GM06990 (cell line): Measurements from ENCODE around the gene RERE.

Source experiments
- DNase-seq: peaks from one replicate; pipeline ENCODE4 v3.0.0-alpha.2; 2011; ENCODE audit not compliant: insufficient read length; ENCODE audit errors: extremely low read depth
- H3K27me3 ChIP-seq: replicated peaks from 2 replicates; pipeline ENCODE4 v1.6.0; 2011; ENCODE audit warnings: low read length; ENCODE audit not compliant: control insufficient read depth, insufficient read depth
- H3K36me3 ChIP-seq: 2 replicates; pipeline ENCODE4 v1.5.1; 2011; ENCODE audit warnings: low read length; ENCODE audit not compliant: control insufficient read depth, insufficient read depth
- H3K4me3 ChIP-seq: replicated peaks from 2 replicates; pipeline ENCODE4 v1.5.1; 2011; ENCODE audit warnings: low read depth, mild to moderate bottlenecking, control low read depth, low read length
- TF ChIP-seq, protein P1 (sequence below): IDR thresholded peaks from 2 replicates; pipeline ENCODE4 v1.5.1; 2011; ENCODE audit warnings: low read length, control low read depth, mild to moderate bottlenecking, inconsistent platforms; ENCODE audit not compliant: insufficient read depth, poor library complexity, severe bottlenecking

Gene RERE

DNA sequence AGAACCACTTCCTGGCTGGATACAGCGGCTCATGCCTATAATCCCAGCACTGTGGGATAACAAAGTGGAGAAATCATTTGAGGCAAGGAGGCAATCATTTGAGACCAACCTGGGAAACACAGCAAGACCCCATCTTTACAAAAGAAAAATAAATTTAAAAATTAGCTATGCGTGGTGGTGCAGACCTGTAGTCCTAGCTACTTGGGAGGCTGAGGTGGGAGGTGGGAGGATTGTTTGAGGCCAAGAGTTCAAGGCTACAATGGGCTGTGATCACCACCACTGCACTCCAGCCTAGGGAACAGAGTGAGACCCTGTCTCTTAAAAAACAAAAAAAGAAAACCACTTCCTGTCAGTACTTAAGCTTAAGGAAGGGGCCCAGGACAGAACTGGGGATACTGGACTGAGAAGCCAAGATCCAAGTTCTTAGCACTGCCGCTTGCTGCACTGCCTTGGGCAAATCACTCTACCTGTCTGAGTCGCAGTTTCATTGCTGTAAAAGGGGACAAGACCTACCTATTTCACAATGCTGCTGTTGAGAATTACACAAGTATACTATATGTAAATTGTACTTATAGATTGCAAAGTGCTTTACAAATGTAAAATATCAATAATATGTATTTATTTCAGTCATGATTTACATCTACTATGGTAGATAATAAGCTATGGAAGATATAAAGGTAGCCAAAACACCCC is 154.9 kb downstream of the RERE start:
- no peak overlapping the region for H3K4me3 ChIP-seq
- no peak for DNase-seq
- H3K27me3 ChIP-seq: no peaks in the 10 kb centered on the region
- TF ChIP-seq, protein P1, sequence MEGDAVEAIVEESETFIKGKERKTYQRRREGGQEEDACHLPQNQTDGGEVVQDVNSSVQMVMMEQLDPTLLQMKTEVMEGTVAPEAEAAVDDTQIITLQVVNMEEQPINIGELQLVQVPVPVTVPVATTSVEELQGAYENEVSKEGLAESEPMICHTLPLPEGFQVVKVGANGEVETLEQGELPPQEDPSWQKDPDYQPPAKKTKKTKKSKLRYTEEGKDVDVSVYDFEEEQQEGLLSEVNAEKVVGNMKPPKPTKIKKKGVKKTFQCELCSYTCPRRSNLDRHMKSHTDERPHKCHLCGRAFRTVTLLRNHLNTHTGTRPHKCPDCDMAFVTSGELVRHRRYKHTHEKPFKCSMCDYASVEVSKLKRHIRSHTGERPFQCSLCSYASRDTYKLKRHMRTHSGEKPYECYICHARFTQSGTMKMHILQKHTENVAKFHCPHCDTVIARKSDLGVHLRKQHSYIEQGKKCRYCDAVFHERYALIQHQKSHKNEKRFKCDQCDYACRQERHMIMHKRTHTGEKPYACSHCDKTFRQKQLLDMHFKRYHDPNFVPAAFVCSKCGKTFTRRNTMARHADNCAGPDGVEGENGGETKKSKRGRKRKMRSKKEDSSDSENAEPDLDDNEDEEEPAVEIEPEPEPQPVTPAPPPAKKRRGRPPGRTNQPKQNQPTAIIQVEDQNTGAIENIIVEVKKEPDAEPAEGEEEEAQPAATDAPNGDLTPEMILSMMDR: no peak
- H3K36me3 ChIP-seq: no peaks in the 10 kb centered on the region

DNA sequence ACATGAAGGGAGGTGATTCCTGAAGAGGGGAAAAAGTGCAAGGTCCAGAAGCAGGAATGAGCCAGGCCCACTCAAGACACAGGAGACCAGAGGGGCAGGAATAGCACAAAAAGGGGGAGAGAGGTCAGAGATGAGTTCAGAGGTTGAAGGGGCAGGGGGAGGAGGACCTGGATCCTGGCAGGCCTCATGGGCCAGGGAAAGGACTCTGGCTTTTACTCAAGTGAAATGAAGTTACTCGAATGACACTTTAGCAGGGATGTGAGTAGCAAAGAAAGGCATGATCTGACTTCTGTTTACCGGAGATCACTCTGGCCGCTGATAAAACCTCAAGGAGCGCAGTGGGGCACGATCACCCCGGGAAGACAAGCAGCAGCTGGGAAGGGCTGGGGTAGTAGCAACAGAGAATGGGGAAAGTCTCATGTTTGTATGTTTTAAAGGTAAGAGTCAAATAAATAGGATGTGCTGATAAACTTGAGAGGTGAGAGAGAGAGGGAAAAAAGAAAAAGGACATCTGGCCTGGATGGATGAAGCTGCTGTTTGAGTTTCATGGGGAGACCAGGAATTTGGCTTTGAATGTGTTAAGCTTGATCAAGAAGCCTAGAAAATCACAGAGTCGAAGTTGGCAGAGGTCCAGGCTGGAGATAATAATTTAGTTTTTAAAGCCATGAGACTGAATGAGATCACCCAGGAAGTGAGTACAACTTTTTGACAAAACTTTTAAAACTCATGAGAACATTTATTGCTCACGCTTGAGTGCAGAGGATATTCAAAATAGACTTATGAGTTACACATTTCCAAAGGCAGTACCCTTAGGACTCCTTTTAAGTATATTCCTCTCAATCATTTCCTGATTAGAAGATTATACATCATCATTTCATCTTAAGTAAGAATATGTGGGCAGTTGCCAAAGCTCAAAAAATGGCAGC is 156.0 kb downstream of the RERE start:
- peak; percentile 67 for DNase-seq
- no peaks in the 10 kb centered on the region for H3K36me3 ChIP-seq
- H3K27me3 ChIP-seq: no peaks in the 10 kb centered on the region
- no peak overlapping the region for H3K4me3 ChIP-seq
- TF ChIP-seq, protein P1: no peak

DNA sequence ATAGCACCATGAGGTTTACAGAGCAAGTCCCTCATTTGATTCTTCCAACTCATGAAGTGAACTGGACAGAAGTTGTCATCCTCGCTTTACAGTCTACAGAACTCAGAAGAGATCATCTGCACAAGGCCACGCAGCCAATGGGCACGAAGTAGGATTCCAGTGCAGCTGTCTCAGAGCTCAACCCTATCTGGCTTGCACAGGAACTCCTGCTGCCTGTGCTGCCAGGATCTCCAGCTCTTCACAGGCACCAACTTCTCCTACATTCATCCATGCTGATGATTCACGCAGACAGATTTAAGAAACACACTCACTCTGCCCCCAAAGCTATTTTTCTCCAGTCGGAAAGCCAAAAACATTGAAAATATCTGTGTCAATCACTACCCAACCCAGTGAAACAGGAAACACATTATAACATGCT is 157.0 kb downstream of the RERE start:
- no peaks in the 10 kb centered on the region for H3K27me3 ChIP-seq
- H3K4me3 ChIP-seq: no peak overlapping the region
- H3K36me3 ChIP-seq: no peaks in the 10 kb centered on the region
- no peak for DNase-seq
- TF ChIP-seq, protein P1: no peak

DNA sequence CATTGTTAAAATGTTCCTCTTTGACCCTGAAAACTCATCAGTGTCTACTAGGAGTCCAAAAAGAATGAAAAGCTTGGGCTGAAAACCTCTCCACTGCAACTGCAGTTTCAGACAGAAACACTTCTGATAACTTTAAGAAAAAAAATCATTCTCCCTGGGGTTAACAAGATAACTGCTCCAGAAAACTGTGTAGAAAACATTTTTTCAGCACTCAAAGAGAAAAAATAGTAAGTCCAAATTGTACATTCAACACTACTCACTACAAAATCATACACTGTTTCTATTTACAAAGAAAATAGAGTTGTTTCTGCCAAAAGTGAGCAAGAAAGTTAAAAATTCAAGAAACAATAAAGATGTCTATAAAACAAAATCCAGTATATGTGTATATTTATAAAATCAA is 157.8 kb downstream of the RERE start:
- TF ChIP-seq, protein P1: no peak
- no peak for DNase-seq
- no peaks in the 10 kb centered on the region for H3K27me3 ChIP-seq
- H3K36me3 ChIP-seq: no peaks in the 10 kb centered on the region
- H3K4me3 ChIP-seq: no peak overlapping the region

DNA sequence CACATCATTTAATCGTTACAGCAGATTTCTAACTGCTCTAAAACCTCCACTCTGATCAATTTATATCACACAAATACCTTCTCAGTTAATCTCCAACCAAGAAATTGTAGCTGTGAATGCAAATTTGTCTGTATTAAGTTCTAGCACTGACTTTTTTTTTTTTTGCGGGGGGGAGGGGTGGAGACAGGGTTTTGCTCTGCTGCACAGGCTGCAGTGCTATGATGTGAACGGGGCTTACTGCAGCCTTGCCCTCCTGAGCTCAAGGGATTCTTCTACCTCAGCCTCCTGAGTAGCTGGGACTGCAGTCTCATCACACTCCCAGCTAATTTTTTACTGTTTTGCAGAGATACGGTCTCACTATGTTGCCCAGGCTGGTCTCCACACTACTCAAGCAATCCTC is 163.6 kb downstream of the RERE start:
- no peak overlapping the region for H3K4me3 ChIP-seq
- no peaks in the 10 kb centered on the region for H3K27me3 ChIP-seq
- no peak for DNase-seq
- H3K36me3 ChIP-seq: no peaks in the 10 kb centered on the region
- TF ChIP-seq, protein P1: no peak
